ENCODE data around the gene OSTF1. TPM values are rescaled to one million over a fixed set of nuclear protein-coding genes. Genes with fewer than 3 reads are reported as not detected.

OSTF1 gene
- total and polyA plus RNA-seq, 12 donors: 15.8 to 37.7 (median 20.7) TPM

DNA sequence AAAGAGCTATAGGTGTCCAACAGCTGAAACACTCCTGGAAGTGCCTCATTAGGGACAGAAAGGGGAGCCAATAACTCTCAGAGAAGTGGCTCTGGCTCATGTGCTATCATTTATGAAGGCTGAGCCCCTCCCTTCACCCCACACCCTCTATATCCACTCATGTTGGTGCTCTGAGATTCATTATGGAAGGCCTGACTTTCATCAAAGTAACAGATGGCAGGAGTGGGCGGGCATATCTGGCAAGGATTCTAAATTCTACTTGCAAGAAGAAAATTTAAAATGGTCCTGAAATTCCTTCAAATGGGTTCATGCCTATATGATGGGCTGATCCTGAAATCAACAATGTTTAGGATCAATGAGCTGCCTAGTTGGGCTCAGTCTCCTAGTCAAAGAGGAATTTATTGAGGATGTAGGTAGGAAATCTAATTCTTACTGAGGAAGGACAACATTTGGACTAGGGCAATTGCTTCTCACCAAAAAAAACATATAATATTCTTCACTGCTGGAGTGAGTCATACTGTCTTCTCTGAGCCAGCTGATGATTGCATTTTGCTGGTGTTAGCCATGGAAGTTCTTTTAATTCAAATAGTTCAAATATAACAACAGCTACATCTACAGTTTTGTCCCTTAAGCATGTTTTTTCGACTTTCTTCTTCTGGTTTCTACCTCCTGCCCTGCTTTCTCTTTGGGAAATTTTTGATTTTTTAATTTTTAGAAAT is 23.8 kb upstream of the OSTF1 start:
- 73 to 81% methylated on average over 2 of the region's 2 CpGs for WGBS, 2 donors
- TF ChIP-seq, protein P1, sequence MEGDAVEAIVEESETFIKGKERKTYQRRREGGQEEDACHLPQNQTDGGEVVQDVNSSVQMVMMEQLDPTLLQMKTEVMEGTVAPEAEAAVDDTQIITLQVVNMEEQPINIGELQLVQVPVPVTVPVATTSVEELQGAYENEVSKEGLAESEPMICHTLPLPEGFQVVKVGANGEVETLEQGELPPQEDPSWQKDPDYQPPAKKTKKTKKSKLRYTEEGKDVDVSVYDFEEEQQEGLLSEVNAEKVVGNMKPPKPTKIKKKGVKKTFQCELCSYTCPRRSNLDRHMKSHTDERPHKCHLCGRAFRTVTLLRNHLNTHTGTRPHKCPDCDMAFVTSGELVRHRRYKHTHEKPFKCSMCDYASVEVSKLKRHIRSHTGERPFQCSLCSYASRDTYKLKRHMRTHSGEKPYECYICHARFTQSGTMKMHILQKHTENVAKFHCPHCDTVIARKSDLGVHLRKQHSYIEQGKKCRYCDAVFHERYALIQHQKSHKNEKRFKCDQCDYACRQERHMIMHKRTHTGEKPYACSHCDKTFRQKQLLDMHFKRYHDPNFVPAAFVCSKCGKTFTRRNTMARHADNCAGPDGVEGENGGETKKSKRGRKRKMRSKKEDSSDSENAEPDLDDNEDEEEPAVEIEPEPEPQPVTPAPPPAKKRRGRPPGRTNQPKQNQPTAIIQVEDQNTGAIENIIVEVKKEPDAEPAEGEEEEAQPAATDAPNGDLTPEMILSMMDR (IDR thresholded peaks at IDR 0.05): no peak
- intact Hi-C loops (cut with DNase I): no loop called here
- no peak overlapping the region for H3K4me3 ChIP-seq
- H3K27ac ChIP-seq: peak overlapping the region in 3 of 10 donors; percentile 2 to 28 (median 6)
- DNase-seq (no peak), ATAC-seq (peak in 6 of 8 donors; percentile 27 to 60 (median 52))
- peaks cover 0 to 88% (median 7%) of the 10 kb centered on the region in 9 donors for H3K36me3 ChIP-seq
- peaks cover 0 to 3% (median 0%) of the 10 kb centered on the region in 11 donors for H3K9me3 ChIP-seq
- H3K27me3 ChIP-seq: no peaks in the 10 kb centered on the region
- H3K4me1 ChIP-seq: peaks cover 0 to 5% (median 0%) of the 10 kb centered on the region in 9 donors

DNA sequence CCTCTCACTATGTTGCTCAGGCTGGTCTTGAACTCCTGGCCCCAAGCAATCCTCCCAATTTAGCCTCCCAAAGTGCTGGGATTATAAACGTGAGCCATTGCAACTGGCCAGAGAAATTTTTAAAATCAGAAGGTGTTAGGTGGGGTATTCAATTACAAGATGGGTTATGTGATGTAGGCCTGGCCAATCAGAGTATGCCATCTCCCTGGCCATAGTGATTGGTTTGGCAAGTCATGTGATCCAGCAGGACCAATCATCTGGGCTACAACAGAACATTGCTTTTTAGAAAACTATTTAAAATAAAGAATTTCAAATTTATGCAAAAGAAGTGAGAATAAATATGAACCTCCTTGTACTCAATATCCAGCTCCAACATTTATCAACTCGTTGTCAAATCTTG is 22.8 kb upstream of the OSTF1 start:
- H3K27me3 ChIP-seq: no peaks in the 10 kb centered on the region
- H3K4me3 ChIP-seq: no peak overlapping the region
- peaks cover 0 to 89% (median 7%) of the 10 kb centered on the region in 9 donors for H3K36me3 ChIP-seq
- no peaks in the 10 kb centered on the region for H3K9me3 ChIP-seq
- ATAC-seq (no peak), DNase-seq (no peak)
- TF ChIP-seq, protein P1 (IDR thresholded peaks at IDR 0.05): no peak
- 47 to 92% methylated on average over 2 of the region's 2 CpGs for WGBS, 2 donors
- H3K27ac ChIP-seq: no peak overlapping the region
- H3K4me1 ChIP-seq: peaks cover 0 to 5% (median 0%) of the 10 kb centered on the region in 9 donors
- intact Hi-C loops (cut with DNase I): no loop called here

DNA sequence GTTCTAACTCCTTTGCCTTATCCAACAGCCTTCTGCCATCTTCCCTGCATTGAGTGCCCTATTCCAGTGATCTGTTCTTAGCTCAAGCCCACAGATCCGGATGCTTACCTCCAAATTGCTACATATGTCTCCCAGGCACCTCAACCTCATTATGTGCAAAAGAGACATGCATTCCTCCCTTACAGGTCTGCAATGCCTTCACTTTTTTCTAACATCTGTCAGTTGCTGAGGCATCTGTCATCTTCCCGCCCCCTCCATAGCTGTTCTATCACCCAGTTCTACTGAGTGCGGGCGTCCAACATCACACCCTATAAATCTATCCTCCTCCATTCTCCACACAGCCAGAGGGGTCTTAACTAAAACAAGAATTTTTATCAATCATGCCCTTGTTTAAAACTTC is 20.4 kb upstream of the OSTF1 start:
- WGBS, 2 donors: 75 to 82% methylated on average over 4 of the region's 4 CpGs
- Histone ChIP-seq H3K4me3 (no peak overlapping the region), H3K27ac (no peak overlapping the region), H3K27me3 (no peaks in the 10 kb centered on the region), H3K4me1 (peaks cover 0 to 5% (median 0%) of the 10 kb centered on the region in 9 donors), H3K36me3 (peaks cover 0 to 84% (median 0%) of the 10 kb centered on the region in 9 donors), H3K9me3 (no peaks in the 10 kb centered on the region)
- ATAC-seq: no peak
- TF ChIP-seq, protein P1 (IDR thresholded peaks at IDR 0.05): no peak
- intact Hi-C loops (cut with DNase I): no loop called here
- DNase-seq: no peak

DNA sequence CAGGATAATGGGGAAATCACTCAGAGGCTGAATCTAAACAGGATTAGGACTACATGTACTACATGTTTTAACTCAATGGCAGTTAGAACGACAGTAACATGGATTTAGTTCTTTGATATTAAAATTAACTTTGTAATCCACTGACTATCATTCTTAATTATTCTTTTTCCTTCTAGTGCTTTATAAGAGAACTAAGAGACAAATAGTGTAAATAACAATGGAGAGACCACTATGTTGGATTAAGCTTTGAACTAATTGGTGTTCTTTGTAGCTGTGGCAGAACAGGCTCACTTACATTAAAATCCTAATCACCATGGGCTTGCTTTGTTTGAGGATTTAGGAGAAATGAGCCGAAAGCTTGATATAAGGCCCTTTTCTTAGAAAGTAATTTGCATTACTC is 19.1 kb upstream of the OSTF1 start:
- WGBS, 2 donors: 50 to 74% methylated on average over 2 of the region's 2 CpGs
- no peaks in the 10 kb centered on the region for H3K9me3 ChIP-seq
- peaks cover 0 to 77% (median 0%) of the 10 kb centered on the region in 9 donors for H3K36me3 ChIP-seq
- no peak for DNase-seq
- H3K27ac ChIP-seq: no peak overlapping the region
- H3K27me3 ChIP-seq: no peaks in the 10 kb centered on the region
- TF ChIP-seq, protein P1 (IDR thresholded peaks at IDR 0.05): no peak
- intact Hi-C loops (cut with DNase I): no loop called here
- H3K4me1 ChIP-seq: peaks cover 0 to 4% (median 0%) of the 10 kb centered on the region in 9 donors
- no peak overlapping the region for H3K4me3 ChIP-seq
- no peak for ATAC-seq

Data from heart right ventricle (tissue), 16 donors.